ENCODE data around the gene CHMP2B. TPM values are rescaled to one million over a fixed set of nuclear protein-coding genes. Genes with fewer than 3 reads are reported as not detected.
A peak's percentile ranks its signal among the peaks of the same experiment; 100 is the strongest.
"Not testable (repeated sequence)": the region's sequence is repeated elsewhere in the genome, so short reads cannot be mapped to it uniquely, and the experiment has no call there.

The CHMP2B gene
- total RNA-seq, 1 experiment from 2014 or later = 44.7 TPM

GRCh38 chr3:87250009-87250408 lies 22.9 kb downstream of the CHMP2B start:
- Histone ChIP-seq H3K4me1 (no peaks in the 10 kb centered on the region), H3K4me3 (no peak overlapping the region), H3K27ac (no peak overlapping the region), H3K27me3 (no peaks in the 10 kb centered on the region), H3K36me3 (peaks cover 31% of the 10 kb centered on the region), H3K9me3 (replicated peaks) (no peaks in the 10 kb centered on the region)
- DNase-seq = no peak

GRCh38 chr3:87260270-87260669 lies 33.2 kb downstream of the CHMP2B start:
- Histone ChIP-seq H3K27ac (no peak overlapping the region), H3K4me1 (no peaks in the 10 kb centered on the region), H3K27me3 (no peaks in the 10 kb centered on the region)

GRCh38 chr3:87261925-87262324 lies 34.8 kb downstream of the CHMP2B start:
- H3K27ac ChIP-seq = no peak overlapping the region
- H3K4me1 ChIP-seq = no peaks in the 10 kb centered on the region
- no peak overlapping the region for H3K4me3 ChIP-seq

More at GRCh38 chr3:87260270-87260669, 33.2 kb downstream of the CHMP2B start:
- Histone ChIP-seq H3K36me3 (no peaks in the 10 kb centered on the region; the same call in 1 of the 2 replicates), H3K4me3 (no peak overlapping the region), H3K9me3 (replicated peaks) (no peaks in the 10 kb centered on the region)
- peak; percentile 37 to 72 for DNase-seq

GRCh38 chr3:87267953-87268645 lies 41.0 kb downstream of the CHMP2B start:
- H3K4me1 ChIP-seq = no peaks in the 10 kb centered on the region; the same call in 1 of the 2 replicates
- H3K4me3 ChIP-seq = no peak overlapping the region
- H3K36me3 ChIP-seq = no peaks in the 10 kb centered on the region
- H3K9me3 ChIP-seq (replicated peaks) = no peaks in the 10 kb centered on the region
- no peak overlapping the region for H3K27ac ChIP-seq
- H3K27me3 ChIP-seq = no peaks in the 10 kb centered on the region
- DNase-seq = no peak

More at GRCh38 chr3:87261925-87262324, 34.8 kb downstream of the CHMP2B start:
- H3K36me3 ChIP-seq = no peaks in the 10 kb centered on the region
- no peak for DNase-seq
- no peaks in the 10 kb centered on the region for H3K27me3 ChIP-seq
- H3K9me3 ChIP-seq (replicated peaks) = no peaks in the 10 kb centered on the region

- peak; percentile 10 to 45 for DNase-seq
- H3K27ac ChIP-seq = no peak overlapping the region
Observed at GRCh38 chr3:87268646-87269211, 41.6 kb downstream of the CHMP2B start.

GRCh38 chr3:87269723-87270122 lies 42.6 kb downstream of the CHMP2B start:
- Histone ChIP-seq H3K27me3 (no peaks in the 10 kb centered on the region), H3K4me3 (no peak overlapping the region), H3K27ac (no peak overlapping the region), H3K36me3 (no peaks in the 10 kb centered on the region), H3K9me3 (replicated peaks) (no peaks in the 10 kb centered on the region), H3K4me1 (no peaks in the 10 kb centered on the region; the same call in 1 of the 2 replicates)
- no peak for DNase-seq

More at GRCh38 chr3:87268646-87269211, 41.6 kb downstream of the CHMP2B start:
- Histone ChIP-seq H3K4me1 (no peaks in the 10 kb centered on the region; the same call in 1 of the 2 replicates), H3K36me3 (no peaks in the 10 kb centered on the region), H3K4me3 (no peak overlapping the region), H3K27me3 (no peaks in the 10 kb centered on the region), H3K9me3 (replicated peaks) (no peaks in the 10 kb centered on the region)

GRCh38 chr3:87270908-87271700 lies 44.0 kb downstream of the CHMP2B start:
- no peak for DNase-seq
- Histone ChIP-seq H3K27me3 (no peaks in the 10 kb centered on the region), H3K4me3 (no peak overlapping the region), H3K4me1 (no peaks in the 10 kb centered on the region; the same call in 1 of the 2 replicates), H3K36me3 (no peaks in the 10 kb centered on the region), H3K27ac (no peak overlapping the region), H3K9me3 (replicated peaks) (no peaks in the 10 kb centered on the region)

GRCh38 chr3:87272718-87273341 lies 45.7 kb downstream of the CHMP2B start:
- Histone ChIP-seq H3K27ac (no peak overlapping the region), H3K4me3 (no peak overlapping the region), H3K36me3 (no peaks in the 10 kb centered on the region), H3K4me1 (no peaks in the 10 kb centered on the region; the same call in 1 of the 2 replicates), H3K27me3 (no peaks in the 10 kb centered on the region), H3K9me3 (replicated peaks) (no peaks in the 10 kb centered on the region)
- no peak for DNase-seq

- no peaks in the 10 kb centered on the region for H3K9me3 ChIP-seq (replicated peaks)
- no peaks in the 10 kb centered on the region for H3K4me1 ChIP-seq
- H3K36me3 ChIP-seq = no peaks in the 10 kb centered on the region
- H3K4me3 ChIP-seq = no peak within 1 kb of the TSS
- no peak for DNase-seq
- H3K27ac ChIP-seq = no peak within 1 kb of the TSS
- no peaks in the 10 kb centered on the region for H3K27me3 ChIP-seq
Observed at GRCh38 chr3:87276484-87276883, 49.4 kb downstream of the CHMP2B start, which contains the start of gene POU1F1. TSS of gene POU1F1 (minus strand) at chr3:87276584. CDS start at chr3:87276462, 122 bp downstream.

GRCh38 chr3:87287011-87287410 lies 59.9 kb downstream of the CHMP2B start:
- no peak overlapping the region for H3K27ac ChIP-seq
- no peaks in the 10 kb centered on the region for H3K27me3 ChIP-seq
- H3K4me3 ChIP-seq = no peak overlapping the region
- no peak for DNase-seq
- no peaks in the 10 kb centered on the region; the same call in 1 of the 2 replicates for H3K9me3 ChIP-seq (replicated peaks)
- H3K4me1 ChIP-seq = no peaks in the 10 kb centered on the region
- H3K36me3 ChIP-seq = no peaks in the 10 kb centered on the region

- H3K9me3 ChIP-seq (replicated peaks) = no peaks in the 10 kb centered on the region; the same call in 1 of the 2 replicates
- no peaks in the 10 kb centered on the region for H3K27me3 ChIP-seq
- no peaks in the 10 kb centered on the region for H3K4me1 ChIP-seq
- no peak overlapping the region for H3K27ac ChIP-seq
- H3K36me3 ChIP-seq = no peaks in the 10 kb centered on the region
- H3K4me3 ChIP-seq = no peak overlapping the region
- DNase-seq = no peak
Observed at GRCh38 chr3:87288446-87288845, 61.3 kb downstream of the CHMP2B start.

- Histone ChIP-seq H3K36me3 (no peaks in the 10 kb centered on the region), H3K4me3 (no peak overlapping the region), H3K27ac (no peak overlapping the region), H3K27me3 (no peaks in the 10 kb centered on the region), H3K9me3 (replicated peaks) (no peaks in the 10 kb centered on the region), H3K4me1 (no peaks in the 10 kb centered on the region)
- DNase-seq = peak; percentile 6 to 70
Observed at GRCh38 chr3:87298111-87298718, 71.1 kb downstream of the CHMP2B start.

- not testable (repeated sequence) for H3K27me3 ChIP-seq; H3K4me1 ChIP-seq; H3K36me3 ChIP-seq; H3K9me3 ChIP-seq (replicated peaks); DNase-seq; H3K4me3 ChIP-seq
- H3K27ac ChIP-seq = peak overlapping the region; percentile 30; the same call in 1 of the 2 replicates
Observed at GRCh38 chr3:87305031-87305430, 77.9 kb downstream of the CHMP2B start.
